Stimulated activated CD4-positive, alpha-beta T cell treated with anti-CD3 and anti-CD28 coated beads, Interleukin-12 subunit alpha, Interleukin-12 subunit beta, amount 100 ng/mL, for 24 hours (primary cell): ENCODE measurements around the gene PEAK3.
"Not testable (repeated sequence)": the region's sequence is repeated elsewhere in the genome, so short reads cannot be mapped to it uniquely, and the experiment has no call there.

Experiments used
- DNase-seq, 2 experiments: peaks; one replicate each; pipeline ENCODE4 v3.0.0-alpha.2; 2020; ENCODE audit warnings: low read depth in 2 of 2

Gene PEAK3

DNA sequence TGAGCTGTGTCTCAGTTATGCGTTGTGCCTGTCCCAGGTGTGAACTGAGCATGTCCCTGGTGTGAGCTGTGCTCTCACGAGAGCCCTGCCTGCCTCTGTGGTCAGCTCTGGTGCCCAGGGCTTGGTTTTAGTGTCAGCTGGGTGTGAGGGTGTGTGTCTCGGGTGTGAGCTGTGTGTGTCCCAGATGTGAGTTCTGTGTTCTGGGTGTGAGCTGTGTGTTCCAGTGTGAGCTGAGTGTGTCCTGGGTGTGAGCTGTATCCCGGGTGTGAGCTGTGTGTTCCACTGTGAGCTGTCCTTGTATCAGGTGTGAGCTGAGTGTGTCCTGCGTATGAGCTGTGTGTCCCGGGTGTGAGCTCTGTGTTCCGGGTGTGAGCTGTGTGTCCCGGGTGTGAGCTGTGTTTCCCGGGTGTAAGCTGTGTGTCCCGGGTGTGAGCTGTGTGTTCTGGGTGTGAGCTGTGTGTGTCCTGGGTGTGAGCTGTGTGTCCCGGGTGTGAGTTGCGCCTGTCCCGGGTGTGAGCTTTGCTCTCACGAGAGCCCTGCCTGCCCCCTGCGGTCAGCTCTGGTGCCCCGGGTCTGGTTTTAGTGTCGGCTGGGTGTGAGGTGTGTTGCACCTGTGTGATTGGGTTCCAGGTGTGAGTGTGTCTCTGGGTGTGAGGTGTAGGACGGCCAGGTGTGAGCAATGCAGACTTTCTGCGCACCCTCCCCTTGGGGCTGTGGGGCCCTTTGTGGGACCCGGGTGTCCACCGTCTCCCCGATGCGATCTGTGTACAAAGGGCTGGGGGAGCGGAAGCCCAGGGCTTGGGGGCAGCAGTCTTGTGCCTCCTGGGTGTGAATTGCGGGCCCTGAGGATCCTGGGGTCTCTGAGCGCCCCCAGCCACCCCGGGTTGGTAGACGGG lies 7.1 kb upstream of the PEAK3 start:
- no peak for DNase-seq

DNA sequence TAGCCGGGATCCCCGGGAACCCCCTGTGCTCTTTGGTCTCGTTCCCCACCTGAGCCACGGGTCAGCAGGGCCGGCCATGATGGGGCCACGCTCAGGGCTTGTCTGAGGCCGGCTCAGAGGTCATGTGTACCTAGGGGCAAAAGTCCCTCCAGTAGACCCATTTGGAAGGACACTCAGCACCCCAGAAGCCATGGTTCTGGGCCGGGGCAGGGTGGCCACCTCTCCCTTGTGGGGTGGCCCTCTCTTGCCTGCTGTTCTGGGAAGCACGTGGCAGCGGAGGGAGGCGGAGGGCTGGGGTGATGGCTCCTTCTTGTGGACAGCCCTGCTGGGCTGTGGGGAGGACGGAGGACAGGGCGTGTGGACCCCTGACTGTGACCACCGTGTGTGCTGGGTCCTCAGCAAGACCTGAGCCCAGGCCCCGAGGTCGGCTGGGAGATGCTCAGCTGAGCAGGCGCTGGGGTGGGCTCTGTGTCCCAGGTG lies 6.4 kb upstream of the PEAK3 start:
- DNase-seq = no peak

DNA sequence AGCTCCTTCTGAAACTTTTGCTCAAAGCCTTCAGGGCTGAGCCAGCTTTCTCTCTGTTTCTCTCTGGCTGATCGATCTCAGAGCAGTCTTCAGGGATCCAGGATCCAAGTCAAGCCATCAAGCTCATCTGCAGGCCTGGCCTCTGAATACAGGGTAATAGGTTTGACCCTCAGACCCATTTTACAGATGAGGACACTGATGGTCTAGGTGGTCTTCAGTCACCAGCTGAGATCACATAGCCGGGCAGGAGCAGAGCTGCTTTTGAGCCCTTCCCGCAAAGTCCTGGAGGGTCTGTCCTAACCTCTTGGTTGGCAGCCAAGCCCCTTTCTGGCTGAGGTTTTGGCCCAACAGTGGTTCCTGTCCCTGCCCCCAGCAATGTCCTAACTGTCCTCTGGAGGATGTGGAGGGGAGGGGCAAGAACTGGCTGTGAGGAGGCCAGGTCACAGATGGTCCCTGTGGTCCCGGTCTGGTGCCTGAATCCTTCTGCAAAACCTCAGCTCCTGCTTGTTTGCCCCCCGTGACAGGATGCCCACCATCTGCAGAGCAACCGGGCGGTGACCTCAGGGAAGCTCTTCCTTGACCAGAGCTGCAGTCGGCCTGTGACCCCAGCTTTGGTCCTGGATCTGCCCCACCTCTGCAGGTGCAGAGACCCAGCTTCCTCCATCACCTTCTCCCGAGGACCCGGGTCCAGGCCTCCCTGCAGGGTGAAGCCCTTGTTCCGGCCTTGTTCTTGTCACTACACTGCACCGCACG lies 5.8 kb upstream of the PEAK3 start:
- no peak for DNase-seq

- no peak for DNase-seq
These were observed 4.6 kb upstream of the PEAK3 start for GRCh38 chr19:2286402-2287140.

- no peak for DNase-seq
These were observed 2.0 kb upstream of the PEAK3 start for GRCh38 chr19:2283835-2284507.

DNA sequence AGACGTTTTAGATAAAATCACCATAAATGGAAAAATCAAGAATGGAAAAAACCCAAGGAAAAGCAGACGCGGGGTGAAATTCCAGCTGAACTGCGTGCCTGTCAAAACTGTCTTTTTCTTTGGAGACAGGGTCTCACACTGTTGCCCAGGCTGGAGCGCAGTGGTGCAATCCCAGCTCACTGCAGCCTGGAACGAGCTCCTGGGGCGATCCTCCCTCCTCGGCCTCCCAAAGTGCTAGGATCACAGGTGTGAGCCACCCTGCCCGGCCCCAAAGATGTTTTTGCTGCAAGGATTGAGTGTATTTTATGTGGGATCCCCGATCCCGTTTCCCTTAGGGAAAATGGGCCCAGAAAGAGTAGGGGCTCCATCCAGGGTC lies 875 bp upstream of the PEAK3 start:
- DNase-seq = no peak

- not testable (repeated sequence) for DNase-seq
These were observed 512 bp downstream of the PEAK3 start for GRCh38 chr19:2281265-2282061.

GRCh38 chr19:2280633-2281264 lies 1.2 kb downstream of the PEAK3 start:
- DNase-seq = no peak

GRCh38 chr19:2278459-2279158 lies 3.4 kb downstream of the PEAK3 start:
- DNase-seq = no peak

- DNase-seq = no peak
These were observed 4.8 kb downstream of the PEAK3 start for GRCh38 chr19:2277138-2277537.

GRCh38 chr19:2276429-2276986 lies 5.5 kb downstream of the PEAK3 start:
- DNase-seq = no peak

- no peak for DNase-seq
These were observed 6.2 kb downstream of the PEAK3 start for GRCh38 chr19:2275588-2276428.

DNA sequence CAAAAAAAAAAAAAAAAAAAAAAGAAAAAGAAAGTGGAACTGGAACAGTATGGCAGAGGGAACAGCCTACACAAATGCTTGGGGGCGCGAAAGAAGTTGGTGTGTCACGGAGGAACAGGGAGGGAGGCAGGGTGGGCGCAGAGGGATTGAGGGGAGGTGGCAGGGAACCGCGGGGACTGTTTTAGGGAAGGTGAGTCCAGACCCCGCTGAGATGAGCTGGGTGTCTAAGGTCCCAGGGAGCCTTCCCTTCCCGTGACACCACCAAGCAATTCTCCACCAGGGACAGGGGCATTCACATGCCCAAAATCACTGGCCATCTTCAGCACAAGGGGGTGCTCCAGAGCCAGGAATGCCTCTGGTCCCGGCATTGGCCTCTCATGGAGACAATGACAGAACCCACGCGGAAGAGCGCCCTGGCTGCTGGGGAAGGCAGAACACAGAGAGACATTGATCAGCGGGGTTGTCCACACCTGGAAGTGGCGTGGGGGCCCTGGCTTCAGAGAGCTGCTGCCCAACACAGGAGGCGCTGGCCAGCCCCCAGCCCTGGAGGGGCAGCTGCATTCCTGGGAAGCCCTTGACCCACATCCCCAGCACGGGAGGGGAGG lies 6.9 kb downstream of the PEAK3 start:
- DNase-seq = no peak

GRCh38 chr19:2274185-2274711 lies 7.7 kb downstream of the PEAK3 start:
- no peak for DNase-seq

GRCh38 chr19:2273356-2274184 lies 8.4 kb downstream of the PEAK3 start:
- peak; percentile 53 to 63 for DNase-seq

GRCh38 chr19:2271234-2272103 lies 10.5 kb downstream of the PEAK3 start:
- no peak for DNase-seq
